Activated CD8-positive, alpha-beta memory T cell treated with anti-CD3 and anti-CD28 coated beads, Interleukin-2, amount 10 ng/mL, durations not matched to agents 7 days and 5 days (primary cell): Measurements from ENCODE around the gene DPYD. TPM values are rescaled to one million over a fixed set of nuclear protein-coding genes. Genes with fewer than 3 reads are reported as not detected.

Source experiments
- ATAC-seq: fragments of 150-1000 bp; cut with Tn5 transposase; one replicate; pipeline ENCODE4 v1.10.0; 2021; ENCODE audit warnings: moderate library complexity
- CTCF ChIA-PET: fragments of 350-600 bp; sonication (Branson Sonifier 250); formaldehyde crosslinking; loops from one replicate; lab custom pipeline; 2021; ENCODE audit warnings: antibody characterized with exemption; lab: Charles Lee
- DNase-seq: peaks from one replicate; pipeline ENCODE4 v3.0.0-alpha.2; 2020
- H3K27ac Mint-ChIP-seq: one replicate; pipeline ENCODE4 v1.8.0; 2021; ENCODE audit warnings: mild to moderate bottlenecking, mixed read lengths
- H3K27me3 Mint-ChIP-seq: one replicate; pipeline ENCODE4 v1.8.0; 2021; ENCODE audit warnings: mixed read lengths
- H3K36me3 Mint-ChIP-seq: one replicate; pipeline ENCODE4 v1.8.0; 2021; ENCODE audit warnings: mild to moderate bottlenecking, mixed read lengths
- H3K4me1 Mint-ChIP-seq: one replicate; pipeline ENCODE4 v1.8.0; 2021; ENCODE audit warnings: mixed read lengths
- H3K4me3 Mint-ChIP-seq: one replicate; pipeline ENCODE4 v1.8.0; 2021; ENCODE audit warnings: mild to moderate bottlenecking, moderate library complexity, mixed read lengths
- H3K9me3 Mint-ChIP-seq: one replicate; pipeline ENCODE4 v1.8.0; 2022; ENCODE audit warnings: low read depth, mixed read lengths
- total RNA-seq, 2 experiments: library from RNA; stranded (reverse); gene quantifications; one replicate each; pipeline ENCODE4 v1.2.3, GENCODE V29; 2021

Gene DPYD
- total RNA-seq, 2 experiments from 2014 or later = 31.4 to 42.3 TPM

GRCh38 chr1:97573553-97573952, 347.3 kb downstream of the DPYD start:
- CTCF ChIA-PET = no interaction called here
- no peaks in the 10 kb centered on the region for H3K9me3 Mint-ChIP-seq
- H3K27ac Mint-ChIP-seq = no peak overlapping the region
- H3K4me1 Mint-ChIP-seq = no peaks in the 10 kb centered on the region
- ATAC-seq (no peak), DNase-seq (no peak)
- no peak overlapping the region for H3K4me3 Mint-ChIP-seq
- H3K36me3 Mint-ChIP-seq = no peaks in the 10 kb centered on the region
- no peaks in the 10 kb centered on the region for H3K27me3 Mint-ChIP-seq

GRCh38 chr1:97572561-97572960, 348.3 kb downstream of the DPYD start:
- ATAC-seq (no peak), DNase-seq (no peak)
- H3K4me3 Mint-ChIP-seq = no peak overlapping the region
- no peaks in the 10 kb centered on the region for H3K36me3 Mint-ChIP-seq
- CTCF ChIA-PET = no interaction called here
- H3K4me1 Mint-ChIP-seq = no peaks in the 10 kb centered on the region
- H3K27ac Mint-ChIP-seq = no peak overlapping the region
- H3K27me3 Mint-ChIP-seq = no peaks in the 10 kb centered on the region
- no peaks in the 10 kb centered on the region for H3K9me3 Mint-ChIP-seq

DNA sequence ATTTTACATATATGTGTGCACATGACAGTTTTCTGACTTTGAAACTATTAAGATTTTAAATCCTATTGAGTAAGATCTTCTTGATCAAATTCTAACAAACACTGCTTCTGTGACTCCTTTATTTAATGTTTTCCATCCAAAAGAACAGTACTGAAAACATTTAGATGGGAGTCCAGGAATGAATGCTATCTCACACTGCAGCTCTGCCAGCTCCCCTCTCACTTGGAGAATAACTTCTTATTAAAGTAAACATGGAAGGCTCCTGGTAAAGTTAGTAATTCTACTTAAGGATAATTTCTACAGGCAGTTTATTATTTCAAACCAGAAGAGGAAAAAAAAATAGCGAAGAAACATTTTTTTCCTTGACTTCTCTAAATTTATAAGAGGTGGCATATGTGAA, 349.1 kb downstream of the DPYD start:
- DNase-seq (no peak), ATAC-seq (no peak)
- Mint-ChIP-seq H3K9me3 (no peaks in the 10 kb centered on the region), H3K4me3 (no peak overlapping the region), H3K36me3 (no peaks in the 10 kb centered on the region), H3K4me1 (no peaks in the 10 kb centered on the region), H3K27ac (no peak overlapping the region), H3K27me3 (no peaks in the 10 kb centered on the region)
- CTCF ChIA-PET = no interaction called here

DNA sequence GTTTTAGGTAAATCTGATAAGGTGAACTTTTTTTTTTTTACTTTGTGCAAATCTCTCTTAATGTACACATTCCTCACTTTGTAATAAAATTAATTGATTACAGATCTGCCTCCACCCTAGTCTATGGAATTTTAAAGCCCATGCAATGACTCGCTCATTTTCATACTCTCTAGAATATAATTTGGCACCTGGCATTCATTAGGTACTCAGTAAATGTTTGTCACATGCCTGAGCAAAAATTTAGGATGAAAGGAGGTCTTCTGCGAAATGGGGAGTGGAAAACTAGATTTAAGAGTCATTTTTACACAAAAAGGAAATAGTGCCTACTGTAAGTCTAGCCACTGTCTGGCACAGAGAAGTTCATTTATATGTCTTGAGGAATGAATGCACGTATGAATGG, 350.1 kb downstream of the DPYD start:
- ATAC-seq = no peak
- CTCF ChIA-PET = no interaction called here
- no peaks in the 10 kb centered on the region for H3K36me3 Mint-ChIP-seq
- H3K27ac Mint-ChIP-seq = no peak overlapping the region
- no peaks in the 10 kb centered on the region for H3K27me3 Mint-ChIP-seq
- no peaks in the 10 kb centered on the region for H3K4me1 Mint-ChIP-seq
- no peaks in the 10 kb centered on the region for H3K9me3 Mint-ChIP-seq
- no peak for DNase-seq
- no peak overlapping the region for H3K4me3 Mint-ChIP-seq

DNA sequence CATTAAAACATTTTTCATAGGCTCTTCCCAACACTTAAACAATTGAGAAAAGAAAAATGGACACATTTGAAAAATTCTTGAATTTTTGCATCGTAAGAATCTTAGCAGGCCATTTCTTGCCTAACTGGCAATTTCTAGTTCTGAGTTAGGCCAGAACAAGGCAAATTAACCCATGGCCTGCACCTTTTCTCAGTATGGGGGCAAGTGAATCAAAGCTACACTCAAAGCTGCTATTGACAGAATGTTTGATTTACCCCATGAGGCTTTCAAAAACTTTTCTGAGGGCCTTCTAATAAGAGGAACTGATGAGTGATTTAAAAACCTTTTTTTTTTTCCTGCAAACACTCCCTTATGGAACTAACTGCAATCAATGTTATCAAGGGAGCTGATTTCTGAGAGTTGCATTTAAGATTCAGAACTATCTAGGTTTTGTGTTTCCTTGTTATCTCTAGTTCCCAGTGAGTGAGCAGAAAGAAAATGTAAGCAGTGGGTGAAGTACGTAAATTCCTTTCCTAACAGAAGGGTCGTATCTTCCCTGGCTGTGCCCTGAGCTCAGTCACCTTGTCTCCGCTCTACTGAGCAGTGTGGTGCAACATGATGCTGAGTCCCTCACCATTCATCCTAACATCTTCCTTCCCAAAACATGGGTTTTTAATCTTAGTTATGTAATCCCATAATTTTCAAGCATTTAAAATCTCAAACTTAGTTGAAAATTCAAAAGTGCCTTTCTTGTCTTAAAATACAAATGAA, 353.7 kb downstream of the DPYD start:
- H3K4me3 Mint-ChIP-seq = no peak overlapping the region
- CTCF ChIA-PET = no interaction called here
- no peaks in the 10 kb centered on the region for H3K9me3 Mint-ChIP-seq
- H3K36me3 Mint-ChIP-seq = no peaks in the 10 kb centered on the region
- ATAC-seq (no peak), DNase-seq (no peak)
- no peaks in the 10 kb centered on the region for H3K4me1 Mint-ChIP-seq
- H3K27me3 Mint-ChIP-seq = no peaks in the 10 kb centered on the region
- no peak overlapping the region for H3K27ac Mint-ChIP-seq

GRCh38 chr1:97565886-97566285, 354.9 kb downstream of the DPYD start:
- Mint-ChIP-seq H3K36me3 (no peaks in the 10 kb centered on the region), H3K9me3 (no peaks in the 10 kb centered on the region), H3K4me3 (no peak overlapping the region), H3K4me1 (no peaks in the 10 kb centered on the region), H3K27me3 (no peaks in the 10 kb centered on the region), H3K27ac (no peak overlapping the region)
- ATAC-seq = no peak
- CTCF ChIA-PET = no interaction called here
- no peak for DNase-seq

- no peak for DNase-seq
- CTCF ChIA-PET = no interaction called here
- Mint-ChIP-seq H3K9me3 (no peaks in the 10 kb centered on the region), H3K4me1 (no peaks in the 10 kb centered on the region), H3K4me3 (no peak overlapping the region), H3K27me3 (no peaks in the 10 kb centered on the region), H3K36me3 (no peaks in the 10 kb centered on the region), H3K27ac (no peak overlapping the region)
- no peak for ATAC-seq
Measured at GRCh38 chr1:97563926-97564325, 356.9 kb downstream of the DPYD start.

DNA sequence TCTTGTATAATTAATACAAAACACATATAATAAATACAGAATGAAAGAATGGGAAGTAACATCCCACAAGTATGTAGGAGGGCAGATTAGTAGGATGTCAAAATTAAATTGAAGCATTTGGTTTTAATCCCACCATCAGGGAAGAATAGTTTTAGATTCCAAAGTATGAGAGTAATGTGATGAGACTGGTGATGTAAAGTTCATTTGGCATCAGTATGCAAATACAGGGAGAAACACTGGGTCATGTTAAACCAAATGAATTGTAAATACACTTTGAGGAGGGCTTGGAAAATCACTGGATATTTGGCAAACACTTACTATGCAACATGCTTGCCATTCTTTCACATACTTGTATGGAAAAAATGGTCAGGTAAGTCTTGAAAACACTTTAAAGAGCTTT, 358.8 kb downstream of the DPYD start:
- CTCF ChIA-PET = no interaction called here

DNA sequence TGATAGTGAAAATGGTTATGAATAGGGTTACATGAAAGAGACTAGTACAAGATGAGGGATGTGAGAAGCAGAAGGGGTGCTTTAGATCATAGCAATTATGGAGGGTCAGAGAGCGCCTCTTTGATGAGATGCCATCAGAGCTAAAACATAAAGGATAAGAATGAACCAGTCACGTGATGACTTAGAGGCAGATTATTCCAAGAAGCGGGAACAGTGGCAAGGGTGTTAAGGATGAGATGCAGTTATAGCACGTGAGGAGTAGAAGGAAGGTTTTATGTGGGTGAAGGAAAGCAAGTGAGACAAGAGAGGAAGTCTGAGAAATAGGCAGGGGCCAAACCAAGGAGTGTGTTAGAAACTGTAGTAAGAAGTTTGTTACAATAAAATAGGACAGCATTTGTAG, 360.1 kb downstream of the DPYD start:
- H3K4me3 Mint-ChIP-seq = no peak overlapping the region
- CTCF ChIA-PET = no interaction called here
- ATAC-seq (no peak), DNase-seq (no peak)
- H3K27me3 Mint-ChIP-seq = no peaks in the 10 kb centered on the region
- H3K4me1 Mint-ChIP-seq = no peaks in the 10 kb centered on the region
- peaks cover 7% of the 10 kb centered on the region for H3K36me3 Mint-ChIP-seq
- H3K27ac Mint-ChIP-seq = no peak overlapping the region
- no peaks in the 10 kb centered on the region for H3K9me3 Mint-ChIP-seq

More for the DNA sequence above, 358.8 kb downstream of the DPYD start:
- no peak for DNase-seq
- Mint-ChIP-seq H3K9me3 (no peaks in the 10 kb centered on the region), H3K4me1 (no peaks in the 10 kb centered on the region), H3K36me3 (peaks cover 7% of the 10 kb centered on the region), H3K4me3 (no peak overlapping the region), H3K27ac (no peak overlapping the region), H3K27me3 (no peaks in the 10 kb centered on the region)
- ATAC-seq = no peak

- Mint-ChIP-seq H3K27ac (no peak overlapping the region), H3K27me3 (no peaks in the 10 kb centered on the region), H3K36me3 (peaks cover 10% of the 10 kb centered on the region), H3K4me1 (no peaks in the 10 kb centered on the region), H3K9me3 (no peaks in the 10 kb centered on the region), H3K4me3 (no peak overlapping the region)
- ATAC-seq (no peak), DNase-seq (no peak)
- CTCF ChIA-PET = no interaction called here
Measured at GRCh38 chr1:97553971-97554370, 366.9 kb downstream of the DPYD start.

DNA sequence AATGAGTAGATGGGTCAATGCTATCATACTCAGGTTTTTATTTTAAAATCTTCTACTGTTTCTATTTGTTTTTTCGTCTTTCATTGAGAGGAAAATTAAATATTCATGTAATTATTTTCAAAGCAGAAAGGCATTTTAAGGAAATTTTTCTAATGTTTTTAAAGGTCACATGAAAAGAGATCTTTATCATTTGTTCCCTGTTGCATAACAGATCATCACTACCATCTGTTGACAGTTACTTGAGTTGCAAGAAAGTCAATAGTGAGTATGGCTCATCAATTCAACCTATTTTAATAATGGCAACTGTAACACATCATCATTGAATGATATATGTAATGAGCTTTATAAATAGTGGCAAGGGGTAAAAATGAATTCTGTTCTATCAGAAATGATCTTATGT, 369.7 kb downstream of the DPYD start:
- ATAC-seq (no peak), DNase-seq (no peak)
- H3K36me3 Mint-ChIP-seq = peaks cover 3% of the 10 kb centered on the region
- CTCF ChIA-PET = no interaction called here
- H3K9me3 Mint-ChIP-seq = no peaks in the 10 kb centered on the region
- no peak overlapping the region for H3K4me3 Mint-ChIP-seq
- no peaks in the 10 kb centered on the region for H3K4me1 Mint-ChIP-seq
- no peaks in the 10 kb centered on the region for H3K27me3 Mint-ChIP-seq
- no peak overlapping the region for H3K27ac Mint-ChIP-seq

- Mint-ChIP-seq H3K36me3 (peaks cover 6% of the 10 kb centered on the region), H3K27ac (no peak overlapping the region), H3K4me3 (no peak overlapping the region), H3K9me3 (no peaks in the 10 kb centered on the region), H3K4me1 (no peaks in the 10 kb centered on the region), H3K27me3 (no peaks in the 10 kb centered on the region)
- DNase-seq = no peak
- no peak for ATAC-seq
- CTCF ChIA-PET = no interaction called here
Measured at GRCh38 chr1:97545446-97545845, 375.4 kb downstream of the DPYD start.

- Mint-ChIP-seq H3K4me1 (peaks cover 7% of the 10 kb centered on the region), H3K27me3 (no peaks in the 10 kb centered on the region), H3K4me3 (no peak overlapping the region), H3K27ac (no peak overlapping the region), H3K9me3 (peaks cover 2% of the 10 kb centered on the region), H3K36me3 (peaks cover 5% of the 10 kb centered on the region)
- CTCF ChIA-PET = no interaction called here
- DNase-seq (no peak), ATAC-seq (no peak)
Measured at GRCh38 chr1:97540346-97540888, 380.4 kb downstream of the DPYD start.

- no peak for DNase-seq
- H3K4me3 Mint-ChIP-seq = no peak overlapping the region
- no peak overlapping the region for H3K27ac Mint-ChIP-seq
- H3K27me3 Mint-ChIP-seq = no peaks in the 10 kb centered on the region
- H3K9me3 Mint-ChIP-seq = peaks cover 2% of the 10 kb centered on the region
- peaks cover 6% of the 10 kb centered on the region for H3K36me3 Mint-ChIP-seq
- CTCF ChIA-PET = no interaction called here
- ATAC-seq = peak; percentile 39
- peaks cover 7% of the 10 kb centered on the region for H3K4me1 Mint-ChIP-seq
Measured at GRCh38 chr1:97538113-97538512, 382.7 kb downstream of the DPYD start.
